NCI-H1436 treated with DMSO at 0.1 percent for 48 hours (cell line): ENCODE results near the gene PFAS.
"Not testable (repeated sequence)": the region's sequence is repeated elsewhere in the genome, so short reads cannot be mapped to it uniquely, and the experiment has no call there.

Source experiments
- DNase-seq: peaks from one replicate; lab custom pipeline; 2025; lab: John Stamatoyannopoulos, UW

The PFAS gene

DNA sequence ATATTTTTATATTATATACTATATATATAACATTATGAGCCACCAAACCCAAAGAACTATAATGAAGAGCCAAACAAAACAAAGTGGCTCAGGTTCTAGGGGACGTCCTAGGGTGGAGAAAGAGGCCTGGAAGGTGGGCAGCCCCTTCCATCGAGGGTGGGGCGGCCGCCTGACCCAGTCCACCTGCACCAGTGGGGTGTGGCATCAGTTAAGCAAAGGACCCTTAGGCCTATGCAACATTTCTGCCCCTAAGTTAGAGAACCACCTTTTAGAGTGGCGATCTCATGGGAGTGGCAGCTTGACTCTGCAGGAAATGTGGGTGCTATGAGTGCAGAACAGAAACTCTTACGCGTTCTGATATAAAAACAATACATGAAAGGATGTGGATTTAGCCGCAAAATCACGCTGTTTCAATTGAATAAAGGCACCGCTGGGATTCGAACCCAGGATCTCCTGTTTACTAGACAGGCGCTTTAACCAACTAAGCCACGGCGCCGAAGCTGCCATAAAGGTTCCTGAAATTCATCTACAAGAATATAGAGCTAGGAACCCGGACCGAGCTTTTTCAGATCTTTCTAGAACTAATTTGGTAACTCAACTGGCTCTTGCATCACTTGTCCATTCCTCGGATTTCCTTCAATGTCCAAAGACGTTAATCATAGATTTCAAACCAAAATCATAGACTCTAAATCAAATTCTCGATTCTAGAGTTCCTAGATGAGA is 23.1 kb upstream of the PFAS start:
- no peak for DNase-seq

DNA sequence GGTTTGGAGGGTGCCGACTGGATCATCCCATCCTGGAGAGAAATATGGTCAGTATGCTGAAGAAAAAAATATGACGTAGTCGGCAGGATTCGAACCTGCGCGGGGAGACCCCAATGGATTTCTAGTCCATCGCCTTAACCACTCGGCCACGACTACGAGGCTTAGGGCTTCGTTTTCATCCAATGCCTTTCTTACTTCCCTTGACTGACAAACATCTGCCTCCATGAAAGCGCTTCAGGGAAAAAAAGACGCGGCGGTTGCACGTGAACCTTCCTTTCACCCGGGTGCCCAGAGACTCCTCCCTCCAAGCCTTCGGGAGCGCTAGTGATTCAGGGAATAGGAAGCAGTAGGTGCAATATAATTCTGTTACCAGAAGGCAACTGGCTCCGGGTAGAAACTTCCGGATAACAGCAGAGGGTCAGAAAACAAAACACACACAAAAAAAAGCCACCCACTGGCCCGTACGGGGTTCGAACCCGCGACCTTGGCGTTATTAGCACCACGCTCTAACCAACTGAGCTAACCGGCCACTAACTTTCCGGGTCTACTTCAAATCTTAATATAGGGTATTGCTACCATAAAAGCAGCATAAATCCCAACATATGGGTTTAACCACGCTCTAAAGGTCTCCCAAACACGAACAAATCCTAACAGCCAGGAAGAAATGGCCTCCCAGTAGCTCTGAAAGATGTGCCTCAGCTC is 22.4 kb upstream of the PFAS start:
- DNase-seq = no peak

GRCh38 chr17:8227238-8227581 is 21.9 kb upstream of the PFAS start:
- DNase-seq = no peak

DNA sequence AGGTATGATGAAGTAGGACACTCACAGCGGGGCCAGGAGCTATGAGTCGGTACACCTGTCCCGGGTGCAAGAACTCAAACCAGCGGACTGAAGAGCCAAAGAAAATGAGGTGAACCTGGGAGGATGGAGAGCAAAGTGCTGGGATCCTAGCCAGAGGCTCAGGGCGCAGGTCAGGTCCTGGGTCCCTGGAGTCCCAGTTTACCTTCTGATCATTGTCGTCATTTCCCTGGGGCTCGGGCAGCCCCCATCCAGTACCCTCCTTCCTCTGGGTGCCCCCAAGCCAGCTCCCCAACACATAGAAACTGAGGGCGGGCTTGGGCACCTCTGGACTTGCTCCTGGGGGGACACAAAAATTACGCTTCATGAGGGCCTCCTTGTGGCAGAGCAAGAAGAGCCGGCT is 17.4 kb upstream of the PFAS start:
- DNase-seq = no peak

DNA sequence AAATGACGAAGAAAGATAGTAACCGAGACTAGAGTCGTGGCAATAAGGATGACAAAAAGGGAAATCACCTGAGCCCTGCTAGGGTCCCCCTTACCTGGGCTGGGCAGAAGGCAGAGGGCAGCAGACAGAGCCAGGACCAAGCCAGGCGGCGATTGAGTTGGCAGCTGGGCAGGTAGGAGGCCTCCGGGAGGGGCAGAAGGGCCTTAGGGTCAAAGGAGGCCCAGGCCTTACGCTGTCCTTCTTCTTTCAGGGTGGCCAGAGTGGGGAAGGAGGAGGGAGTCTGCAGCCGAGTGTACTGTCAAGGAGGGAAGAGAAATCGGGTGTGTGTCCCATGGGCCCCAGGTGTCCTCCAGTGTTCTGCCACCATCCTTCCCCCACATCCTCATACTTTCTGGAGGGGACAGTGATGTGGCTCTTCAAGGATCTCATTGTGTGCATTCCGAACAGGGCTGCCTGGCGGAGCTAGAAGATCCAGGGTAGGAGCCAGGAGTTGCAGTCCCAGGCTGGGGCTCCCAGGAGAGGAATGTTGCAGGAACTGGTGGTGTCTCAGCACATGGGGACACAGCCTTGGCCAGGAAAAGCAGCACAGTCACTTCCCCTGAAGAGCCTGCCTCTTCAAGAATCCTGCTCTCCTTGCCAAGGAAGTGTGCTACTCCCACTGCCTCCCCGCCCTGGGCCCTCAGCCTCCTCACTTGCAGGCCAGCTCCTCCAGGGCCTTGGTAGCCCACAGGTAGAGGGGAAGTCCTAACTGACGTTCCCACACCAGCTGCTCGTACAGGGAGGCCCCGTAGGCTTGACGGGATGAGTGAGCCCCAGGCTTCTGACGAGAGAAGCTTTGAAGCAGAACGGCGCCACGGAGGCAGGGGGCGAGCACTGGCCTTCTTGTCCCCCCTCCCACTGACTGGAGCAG is 14.5 kb upstream of the PFAS start:
- no peak for DNase-seq

- no peak for DNase-seq
These were observed 13.4 kb upstream of the PFAS start for GRCh38 chr17:8235676-8236075.

DNA sequence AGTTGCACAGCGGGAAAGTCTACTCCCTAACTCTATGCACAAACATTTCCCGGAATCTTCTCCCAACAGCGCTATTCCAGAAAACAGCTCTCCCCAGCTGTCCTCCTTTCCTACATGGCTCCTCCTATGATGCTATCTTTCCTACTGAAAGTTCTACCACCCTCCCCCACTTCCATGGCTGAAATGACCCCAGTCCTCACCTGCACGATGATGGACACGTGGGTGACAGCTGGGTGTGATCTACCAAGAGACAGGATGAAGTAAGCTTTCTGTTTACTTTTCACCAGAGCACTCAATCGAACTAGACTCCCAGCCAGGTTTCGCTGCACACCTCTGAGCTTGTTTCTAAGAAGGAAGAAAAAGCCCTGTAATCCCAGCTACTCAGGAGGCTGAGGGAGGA is 11.9 kb upstream of the PFAS start:
- DNase-seq = no peak

DNA sequence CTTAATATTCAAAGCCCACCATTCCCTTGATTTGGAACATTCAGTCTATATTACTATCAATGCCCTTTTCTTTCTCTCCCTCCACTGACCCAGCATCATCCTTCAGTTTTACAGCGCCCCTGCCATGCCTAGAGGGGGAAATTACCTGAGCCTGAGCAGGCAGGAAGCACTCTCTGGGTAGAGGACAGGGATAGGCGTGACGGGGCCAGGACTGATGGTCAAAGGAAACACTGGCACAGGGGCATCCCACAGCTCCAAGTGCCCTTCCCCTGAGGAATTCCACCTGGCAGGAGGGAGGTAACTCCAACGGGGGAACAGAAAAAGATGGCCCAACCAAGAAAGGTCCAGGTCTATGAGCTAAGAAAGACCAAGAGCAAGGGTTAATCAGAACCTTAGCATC is 11.2 kb upstream of the PFAS start:
- no peak for DNase-seq

DNA sequence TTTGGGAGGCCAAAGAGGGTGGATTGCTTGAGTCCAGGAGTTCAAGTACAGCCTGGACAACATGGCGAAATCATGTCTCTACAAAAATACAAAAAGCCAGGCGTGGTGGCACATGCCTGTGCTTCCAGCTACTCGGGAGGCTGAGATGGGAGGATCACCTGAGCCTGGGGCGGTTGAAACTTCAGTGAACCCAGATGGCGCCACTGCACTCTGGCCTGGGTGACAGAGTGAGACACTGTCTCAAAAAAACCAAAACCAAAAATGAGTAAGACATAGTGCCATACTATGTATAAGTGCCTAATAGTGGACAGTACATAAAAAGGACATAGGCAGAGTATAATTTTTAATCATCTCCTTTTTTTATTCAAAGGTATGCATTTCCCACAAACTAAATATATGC is 5.3 kb upstream of the PFAS start:
- DNase-seq = no peak

GRCh38 chr17:8244768-8245167 is 4.3 kb upstream of the PFAS start:
- no peak for DNase-seq

DNA sequence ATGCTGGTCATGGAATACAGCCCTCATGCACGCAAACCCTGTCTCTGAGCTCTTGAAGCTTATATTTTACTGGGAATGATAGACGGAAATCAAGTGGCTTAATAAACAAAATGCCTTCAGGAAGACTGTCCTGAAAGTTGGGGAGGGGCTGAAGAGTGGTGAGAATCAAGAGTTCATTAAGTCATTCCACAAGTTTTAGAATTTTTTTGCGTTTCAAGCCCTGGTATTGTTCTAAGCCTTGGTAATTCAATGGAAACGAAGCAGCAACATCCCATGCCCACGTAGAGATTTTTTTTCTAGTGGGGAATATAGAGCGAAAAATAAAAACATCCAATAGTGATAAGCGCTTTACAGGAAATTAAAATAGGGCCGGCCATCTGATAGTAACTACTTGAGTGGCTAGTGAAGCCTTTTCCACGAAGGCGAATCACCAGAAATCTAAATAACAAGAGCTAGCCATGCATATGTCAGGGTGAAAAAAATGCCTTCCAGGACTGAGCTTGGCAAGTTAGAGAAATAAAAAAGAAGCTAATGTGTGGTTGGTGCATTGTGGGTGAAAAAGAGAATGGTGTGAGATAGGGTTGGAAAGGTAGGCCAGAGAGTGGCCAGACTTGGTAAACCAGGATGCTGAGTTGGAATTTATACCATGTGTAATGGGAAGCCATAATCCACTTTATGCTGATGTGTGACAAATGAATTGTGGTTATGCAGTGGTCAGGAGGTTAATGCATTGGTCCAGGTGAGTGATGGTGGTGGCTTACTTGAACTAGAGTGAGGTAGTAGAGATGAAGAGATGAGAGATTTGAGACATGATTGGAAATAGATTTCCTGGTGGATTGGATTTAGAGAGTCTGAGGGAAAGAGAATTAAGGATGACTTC is 772 bp downstream of the PFAS start:
- no peak for DNase-seq

DNA sequence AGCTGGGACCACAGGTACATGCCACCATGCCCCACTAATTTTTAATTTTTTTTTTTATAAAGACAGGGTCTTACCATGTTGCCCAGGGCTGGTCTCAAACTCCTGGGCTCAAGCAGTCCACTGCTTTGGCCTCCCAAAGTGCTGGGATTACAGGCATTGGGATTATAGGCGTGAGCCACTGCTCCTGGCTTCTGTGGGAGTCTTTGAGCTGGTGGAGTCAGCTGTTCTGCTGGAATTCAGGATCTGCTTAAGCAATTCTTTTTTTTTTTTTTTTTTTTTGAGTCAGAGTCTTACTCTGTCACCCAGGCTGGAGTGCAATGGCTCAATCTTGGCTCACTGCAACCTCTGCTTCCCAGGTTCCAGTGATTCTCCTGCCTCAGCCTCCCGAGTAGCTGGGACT is 2.3 kb downstream of the PFAS start:
- DNase-seq = not testable (repeated sequence)

- no peak for DNase-seq
These were observed 4.7 kb downstream of the PFAS start for GRCh38 chr17:8253801-8254200.

- no peak for DNase-seq
These were observed 5.8 kb downstream of the PFAS start for GRCh38 chr17:8254881-8255280.

- no peak for DNase-seq
These were observed 6.4 kb downstream of the PFAS start for GRCh38 chr17:8255499-8255898.

GRCh38 chr17:8256291-8256690 is 7.2 kb downstream of the PFAS start:
- DNase-seq = no peak

GRCh38 chr17:8256691-8257090 is 7.6 kb downstream of the PFAS start:
- DNase-seq = no peak

DNA sequence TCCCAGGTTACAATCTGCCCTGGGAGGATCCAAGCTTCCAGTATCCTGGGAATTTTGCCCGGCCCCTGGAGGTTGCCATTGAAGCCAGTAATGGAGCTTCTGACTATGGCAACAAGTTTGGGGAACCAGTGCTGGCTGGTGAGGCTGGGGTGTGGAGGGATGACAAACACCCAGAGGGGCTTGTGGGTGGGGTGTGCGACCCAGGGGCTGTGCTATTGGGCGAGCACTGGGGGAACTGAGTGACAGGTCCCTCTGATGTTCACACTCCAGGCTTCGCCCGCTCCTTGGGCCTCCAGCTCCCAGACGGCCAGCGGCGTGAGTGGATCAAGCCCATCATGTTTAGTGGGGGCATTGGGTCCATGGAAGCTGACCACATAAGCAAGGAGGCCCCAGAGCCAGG is 8.7 kb downstream of the PFAS start:
- DNase-seq = no peak

- no peak for DNase-seq
These were observed 15.2 kb downstream of the PFAS start for GRCh38 chr17:8264320-8264719.

GRCh38 chr17:8264836-8265542 is 15.9 kb downstream of the PFAS start:
- no peak for DNase-seq
